Stimulated activated effector memory CD8-positive, alpha-beta T cell treated with anti-CD3 and anti-CD28 coated beads, Interleukin-12 subunit alpha, Interleukin-12 subunit beta, amount 100 ng/mL, for 72 hours (primary cell): ENCODE results near the gene GNAZ.

Experiments used
- ATAC-seq: fragments of 150-1000 bp; cut with Tn5 transposase; 2 replicates; pipeline ENCODE4 v1.10.0; 2021
- DNase-seq, 2 donors: peaks; one replicate each; pipeline ENCODE4 v3.0.0; 2021 to 2022; ENCODE audit warnings: low spot score in 2 of 2
- H3K27ac Mint-ChIP-seq: one replicate; pipeline ENCODE4 v1.8.0; 2022; ENCODE audit warnings: mild to moderate bottlenecking, mixed read lengths
- H3K36me3 Mint-ChIP-seq: one replicate; pipeline ENCODE4 v1.8.0; 2022; ENCODE audit warnings: mild to moderate bottlenecking, mixed read lengths
- H3K4me1 Mint-ChIP-seq: one replicate; pipeline ENCODE4 v1.8.0; 2022; ENCODE audit warnings: mixed read lengths
- H3K4me3 Mint-ChIP-seq: one replicate; pipeline ENCODE4 v1.8.0; 2022; ENCODE audit warnings: mild to moderate bottlenecking, mixed read lengths
- H3K9me3 Mint-ChIP-seq: one replicate; pipeline ENCODE4 v1.8.0; 2022; ENCODE audit warnings: mixed read lengths

The GNAZ gene

DNA sequence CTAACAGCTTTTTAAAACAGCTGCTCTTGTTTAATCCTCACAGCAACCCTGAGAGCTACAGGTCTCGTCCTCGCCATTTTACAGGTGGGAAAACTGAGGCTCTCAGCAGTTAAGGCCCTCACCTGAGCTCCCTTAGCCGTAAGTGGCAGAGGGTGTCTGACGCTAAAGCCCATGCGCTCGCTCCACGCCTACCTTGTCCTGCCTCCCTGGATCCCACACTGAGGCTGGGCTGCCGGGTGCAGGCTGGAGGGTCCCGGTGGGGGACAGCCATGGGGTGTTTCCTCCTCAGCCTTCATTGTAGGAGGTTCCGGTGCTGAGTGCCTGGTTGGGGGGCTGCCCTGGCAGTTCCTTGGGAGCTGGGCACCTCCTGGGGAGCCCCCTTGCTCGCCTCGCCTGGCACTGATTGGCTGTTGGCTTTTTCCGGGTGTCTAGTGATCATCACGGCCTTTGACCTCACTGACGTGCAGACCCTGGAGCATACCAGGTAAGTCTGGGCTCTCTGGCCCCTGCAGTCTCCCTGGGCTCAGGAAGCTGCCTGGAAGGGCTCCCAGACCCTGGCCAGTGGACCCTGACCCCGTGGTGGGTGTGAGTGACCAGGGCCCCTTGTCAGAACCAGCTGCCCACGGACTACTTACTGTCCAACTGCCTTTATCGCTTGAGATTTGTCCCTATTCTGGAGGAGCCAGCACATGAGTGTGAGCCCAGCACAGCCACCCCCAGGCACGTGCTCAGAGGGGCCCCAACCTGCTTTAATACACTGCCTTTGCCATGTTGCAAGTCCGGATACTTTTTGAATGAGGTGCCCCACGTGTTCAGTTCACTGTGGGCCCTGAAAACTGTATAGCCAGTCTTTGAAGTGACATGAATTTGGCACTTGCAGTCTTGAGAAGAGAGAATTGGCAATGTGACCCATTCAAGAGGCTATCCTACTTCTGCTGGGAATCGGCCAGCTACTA is 87.5 kb downstream of the GNAZ start:
- Mint-ChIP-seq H3K9me3 (no peaks in the 10 kb centered on the region), H3K27ac (no peak overlapping the region)

GRCh38 chr22:23158516-23159290 is 88.4 kb downstream of the GNAZ start:
- DNase-seq (no peak), ATAC-seq (no peak)
- peaks cover 7% of the 10 kb centered on the region for H3K4me1 Mint-ChIP-seq
- no peaks in the 10 kb centered on the region for H3K36me3 Mint-ChIP-seq
- no peak overlapping the region for H3K4me3 Mint-ChIP-seq
- no peaks in the 10 kb centered on the region for H3K9me3 Mint-ChIP-seq
- no peak overlapping the region for H3K27ac Mint-ChIP-seq

More for the DNA sequence above, 87.5 kb downstream of the GNAZ start:
- ATAC-seq (no peak), DNase-seq (no peak)
- H3K4me3 Mint-ChIP-seq, result no peak overlapping the region
- H3K4me1 Mint-ChIP-seq, result peaks cover 15% of the 10 kb centered on the region
- no peaks in the 10 kb centered on the region for H3K36me3 Mint-ChIP-seq

DNA sequence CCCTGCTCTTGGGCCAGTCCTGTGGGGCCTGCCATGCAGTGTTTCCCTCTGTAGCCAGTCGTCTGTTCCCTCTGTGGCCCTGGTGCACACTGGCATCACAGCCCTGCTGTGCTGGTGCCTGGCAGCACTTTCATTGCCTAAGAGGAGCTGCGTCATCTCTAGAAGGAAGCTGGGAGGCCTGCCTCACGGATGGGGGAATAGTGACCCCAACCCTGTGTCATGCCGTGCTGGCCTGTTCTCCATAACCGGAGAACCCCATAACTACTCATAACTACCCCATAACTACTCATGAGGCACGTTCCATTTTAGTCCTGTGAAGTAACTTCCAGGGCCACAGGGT is 88.9 kb downstream of the GNAZ start:
- Mint-ChIP-seq H3K27ac (no peak overlapping the region), H3K9me3 (no peaks in the 10 kb centered on the region), H3K4me3 (no peak overlapping the region), H3K4me1 (peaks cover under 1% of the 10 kb centered on the region), H3K36me3 (no peaks in the 10 kb centered on the region)
- ATAC-seq (peak; percentile 4), DNase-seq (no peak)

DNA sequence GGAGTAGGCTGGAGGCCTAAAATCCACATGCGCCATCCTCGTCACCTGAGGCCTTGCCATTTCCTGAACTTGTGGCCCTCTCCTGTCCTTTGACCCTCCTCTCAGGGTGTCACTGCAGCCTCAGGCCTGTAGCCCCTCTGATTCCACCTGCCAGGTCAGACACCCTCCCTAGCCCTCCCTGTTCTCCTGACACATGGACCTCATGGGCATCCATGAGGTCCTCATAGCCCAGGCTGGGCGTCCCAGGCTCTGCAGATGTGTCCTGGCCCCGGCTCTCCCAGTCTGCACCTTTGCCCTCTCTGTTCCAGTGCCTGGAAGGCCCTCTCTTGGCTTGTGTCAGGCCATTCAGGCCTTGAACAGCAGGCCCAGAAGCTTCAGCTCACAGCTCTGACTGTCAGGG is 90.7 kb downstream of the GNAZ start:
- DNase-seq (no peak), ATAC-seq (no peak)
- no peaks in the 10 kb centered on the region for H3K4me1 Mint-ChIP-seq
- no peak overlapping the region for H3K27ac Mint-ChIP-seq
- no peaks in the 10 kb centered on the region for H3K36me3 Mint-ChIP-seq
- H3K4me3 Mint-ChIP-seq, result no peak overlapping the region
- no peaks in the 10 kb centered on the region for H3K9me3 Mint-ChIP-seq

DNA sequence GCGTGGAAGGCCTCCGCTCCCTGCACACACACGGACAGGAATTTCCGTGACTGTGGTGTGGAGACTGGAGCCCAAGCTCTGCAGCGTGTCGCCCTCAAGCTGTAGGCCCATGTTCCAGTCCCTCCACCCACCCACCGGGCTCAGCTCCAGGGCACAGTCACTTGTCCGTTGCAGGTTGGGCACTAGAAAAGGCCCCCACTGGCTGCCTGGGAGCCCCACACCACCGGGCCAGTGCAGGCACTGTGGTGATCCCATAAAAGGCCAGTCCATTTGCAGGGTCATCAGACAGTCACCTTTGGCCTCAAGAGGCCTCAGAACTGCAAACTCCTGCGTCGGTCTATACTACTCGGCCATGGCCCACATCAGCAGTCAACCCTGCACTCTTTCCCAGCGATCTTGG is 91.3 kb downstream of the GNAZ start:
- ATAC-seq, result no peak
- no peak for DNase-seq
- H3K4me1 Mint-ChIP-seq, result no peaks in the 10 kb centered on the region
- H3K36me3 Mint-ChIP-seq, result no peaks in the 10 kb centered on the region
- no peak overlapping the region for H3K4me3 Mint-ChIP-seq
- no peaks in the 10 kb centered on the region for H3K9me3 Mint-ChIP-seq
- no peak overlapping the region for H3K27ac Mint-ChIP-seq

DNA sequence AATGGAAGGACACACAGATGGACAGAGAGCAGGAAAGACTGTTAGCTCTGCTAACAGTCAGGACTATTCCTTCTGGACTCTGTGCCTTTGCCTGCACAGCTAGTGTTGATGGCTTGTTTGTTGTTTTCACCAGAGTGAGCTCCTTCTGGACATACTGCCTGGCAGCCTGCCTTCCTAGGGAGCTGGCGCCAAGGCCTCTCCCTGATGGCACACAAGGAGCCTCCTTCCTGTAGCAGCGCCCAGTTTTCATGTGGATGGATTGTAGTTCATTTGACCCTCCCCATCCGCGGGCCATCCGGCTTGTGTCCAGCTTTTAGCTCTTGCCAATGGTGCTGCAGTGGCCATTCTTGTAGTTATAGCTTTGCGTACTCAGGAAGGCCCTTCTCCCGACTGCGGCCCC is 93.3 kb downstream of the GNAZ start:
- ATAC-seq (no peak), DNase-seq (no peak)
- no peak overlapping the region for H3K27ac Mint-ChIP-seq
- H3K9me3 Mint-ChIP-seq, result no peaks in the 10 kb centered on the region
- H3K4me1 Mint-ChIP-seq, result no peaks in the 10 kb centered on the region
- no peaks in the 10 kb centered on the region for H3K36me3 Mint-ChIP-seq
- no peak overlapping the region for H3K4me3 Mint-ChIP-seq

DNA sequence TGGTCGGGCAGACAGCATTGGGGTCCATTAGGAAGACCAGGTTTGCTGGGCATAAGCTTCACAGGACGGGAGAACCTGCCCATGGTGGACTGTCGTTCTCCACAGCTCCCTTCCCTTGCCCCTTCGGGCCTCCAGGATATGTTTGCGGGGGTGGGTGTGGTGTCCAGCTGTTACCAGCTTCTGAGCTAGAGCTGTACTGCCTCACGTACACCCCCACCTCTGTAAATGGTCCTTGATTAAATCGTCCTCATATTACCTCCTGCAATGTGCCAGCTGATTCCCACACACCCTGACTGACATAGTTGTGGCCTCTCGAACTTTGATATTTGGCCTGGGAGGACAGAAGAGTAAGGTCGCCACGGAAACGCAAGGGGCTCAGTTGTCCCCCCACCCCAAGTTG is 93.8 kb downstream of the GNAZ start:
- no peaks in the 10 kb centered on the region for H3K36me3 Mint-ChIP-seq
- H3K9me3 Mint-ChIP-seq, result no peaks in the 10 kb centered on the region
- no peak for DNase-seq
- no peak overlapping the region for H3K27ac Mint-ChIP-seq
- no peaks in the 10 kb centered on the region for H3K4me1 Mint-ChIP-seq
- no peak overlapping the region for H3K4me3 Mint-ChIP-seq
- ATAC-seq, result no peak

- Mint-ChIP-seq H3K36me3 (no peaks in the 10 kb centered on the region), H3K27ac (no peak overlapping the region), H3K4me1 (no peaks in the 10 kb centered on the region), H3K4me3 (no peak overlapping the region), H3K9me3 (no peaks in the 10 kb centered on the region)
- no peak for ATAC-seq
- no peak for DNase-seq
Observed at GRCh38 chr22:23166042-23166831, 95.9 kb downstream of the GNAZ start.

GRCh38 chr22:23166841-23167616 is 96.7 kb downstream of the GNAZ start:
- no peaks in the 10 kb centered on the region for H3K9me3 Mint-ChIP-seq
- no peak for ATAC-seq
- H3K4me1 Mint-ChIP-seq, result no peaks in the 10 kb centered on the region
- DNase-seq, result no peak
- no peak overlapping the region for H3K27ac Mint-ChIP-seq
- H3K36me3 Mint-ChIP-seq, result no peaks in the 10 kb centered on the region
- no peak overlapping the region for H3K4me3 Mint-ChIP-seq

- H3K36me3 Mint-ChIP-seq, result no peaks in the 10 kb centered on the region
- H3K4me3 Mint-ChIP-seq, result no peak overlapping the region
- no peaks in the 10 kb centered on the region for H3K9me3 Mint-ChIP-seq
- no peak overlapping the region for H3K27ac Mint-ChIP-seq
- no peak for DNase-seq
- no peaks in the 10 kb centered on the region for H3K4me1 Mint-ChIP-seq
- no peak for ATAC-seq
Observed at GRCh38 chr22:23168391-23169042, 98.2 kb downstream of the GNAZ start.

DNA sequence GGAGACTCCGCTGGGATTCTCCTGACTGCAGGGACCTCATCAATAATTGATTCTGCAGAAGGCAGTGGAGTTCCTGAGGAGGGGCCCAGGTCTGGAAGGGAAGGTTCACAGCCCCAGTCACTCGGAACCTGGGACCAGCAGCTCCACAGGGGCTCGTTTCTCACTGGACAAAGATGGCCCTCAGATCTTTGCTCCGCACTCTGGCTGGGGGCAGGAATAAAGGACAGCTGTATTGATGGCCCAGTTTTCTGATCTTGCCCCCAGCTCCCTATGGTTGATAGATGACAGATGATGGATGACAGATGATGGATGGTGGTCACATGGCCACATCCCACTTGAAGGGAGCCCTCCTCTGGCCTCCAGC is 98.7 kb downstream of the GNAZ start:
- ATAC-seq (no peak), DNase-seq (no peak)
- no peak overlapping the region for H3K27ac Mint-ChIP-seq
- no peak overlapping the region for H3K4me3 Mint-ChIP-seq
- no peaks in the 10 kb centered on the region for H3K36me3 Mint-ChIP-seq
- H3K4me1 Mint-ChIP-seq, result peaks cover 4% of the 10 kb centered on the region
- no peaks in the 10 kb centered on the region for H3K9me3 Mint-ChIP-seq
